Epithelial cell of alveolus of lung (primary cell): ENCODE results near the gene DECR2. TPM values are rescaled to one million over a fixed set of nuclear protein-coding genes. Genes with fewer than 3 reads are reported as not detected.

ENCODE experiments used
- total RNA-seq: library from RNA; depleted of rRNA; stranded (reverse); fragments of >200 nt; gene quantifications from 2 replicates; pipeline ENCODE4 v1.2.1, GENCODE V29; 2015

The DECR2 gene, protein sequence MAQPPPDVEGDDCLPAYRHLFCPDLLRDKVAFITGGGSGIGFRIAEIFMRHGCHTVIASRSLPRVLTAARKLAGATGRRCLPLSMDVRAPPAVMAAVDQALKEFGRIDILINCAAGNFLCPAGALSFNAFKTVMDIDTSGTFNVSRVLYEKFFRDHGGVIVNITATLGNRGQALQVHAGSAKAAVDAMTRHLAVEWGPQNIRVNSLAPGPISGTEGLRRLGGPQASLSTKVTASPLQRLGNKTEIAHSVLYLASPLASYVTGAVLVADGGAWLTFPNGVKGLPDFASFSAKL
- total RNA-seq: 12.3 and 14.3 TPM in 2 replicates

DNA sequence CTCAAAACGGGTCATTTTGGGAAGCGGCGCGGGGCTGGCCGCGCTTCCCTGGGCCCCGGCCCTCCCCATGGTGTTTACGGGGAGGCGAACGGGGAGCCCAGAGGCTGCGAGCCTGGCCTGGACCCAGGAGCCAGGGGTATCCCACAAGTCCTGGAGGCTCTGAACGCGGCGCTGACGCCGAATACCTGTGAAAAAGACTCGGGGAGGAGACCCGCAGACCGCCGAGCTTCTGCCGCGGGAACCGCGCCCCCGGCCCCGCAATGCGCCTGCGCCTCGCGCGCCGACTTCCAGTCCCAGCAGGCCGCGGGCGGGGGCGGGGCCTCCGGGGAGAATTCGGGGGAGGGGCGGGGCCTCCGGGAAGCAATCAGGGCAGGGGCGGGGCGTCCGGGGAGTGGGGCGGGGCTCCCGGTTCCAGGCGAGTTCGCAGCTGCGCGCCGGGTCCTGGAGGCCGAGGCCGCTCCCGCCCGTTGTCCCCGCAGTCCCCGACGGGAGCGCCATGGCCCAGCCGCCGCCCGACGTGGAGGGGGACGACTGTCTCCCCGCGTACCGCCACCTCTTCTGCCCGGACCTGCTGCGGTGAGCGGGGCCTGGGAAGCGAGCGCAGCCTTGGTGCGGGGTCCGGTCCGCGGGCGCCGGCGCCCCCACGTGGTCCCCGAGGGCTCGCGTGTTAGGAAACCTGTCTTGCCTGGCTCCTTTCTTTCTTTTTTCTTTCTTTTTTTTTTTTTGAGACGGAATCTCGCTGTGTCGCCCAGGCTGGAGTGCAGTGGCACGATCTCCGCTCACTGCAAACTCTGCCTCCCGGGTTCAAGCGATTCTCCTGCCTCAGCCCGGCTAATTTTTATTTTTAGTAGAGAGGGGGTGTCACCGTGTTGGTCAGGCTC is at the start of gene DECR2:
Gene DECR2, plus strand, starts transcription at position 418 of the 881 bp plus-strand sequence. Its CDS starts 79 bp downstream, at position 497.

DNA sequence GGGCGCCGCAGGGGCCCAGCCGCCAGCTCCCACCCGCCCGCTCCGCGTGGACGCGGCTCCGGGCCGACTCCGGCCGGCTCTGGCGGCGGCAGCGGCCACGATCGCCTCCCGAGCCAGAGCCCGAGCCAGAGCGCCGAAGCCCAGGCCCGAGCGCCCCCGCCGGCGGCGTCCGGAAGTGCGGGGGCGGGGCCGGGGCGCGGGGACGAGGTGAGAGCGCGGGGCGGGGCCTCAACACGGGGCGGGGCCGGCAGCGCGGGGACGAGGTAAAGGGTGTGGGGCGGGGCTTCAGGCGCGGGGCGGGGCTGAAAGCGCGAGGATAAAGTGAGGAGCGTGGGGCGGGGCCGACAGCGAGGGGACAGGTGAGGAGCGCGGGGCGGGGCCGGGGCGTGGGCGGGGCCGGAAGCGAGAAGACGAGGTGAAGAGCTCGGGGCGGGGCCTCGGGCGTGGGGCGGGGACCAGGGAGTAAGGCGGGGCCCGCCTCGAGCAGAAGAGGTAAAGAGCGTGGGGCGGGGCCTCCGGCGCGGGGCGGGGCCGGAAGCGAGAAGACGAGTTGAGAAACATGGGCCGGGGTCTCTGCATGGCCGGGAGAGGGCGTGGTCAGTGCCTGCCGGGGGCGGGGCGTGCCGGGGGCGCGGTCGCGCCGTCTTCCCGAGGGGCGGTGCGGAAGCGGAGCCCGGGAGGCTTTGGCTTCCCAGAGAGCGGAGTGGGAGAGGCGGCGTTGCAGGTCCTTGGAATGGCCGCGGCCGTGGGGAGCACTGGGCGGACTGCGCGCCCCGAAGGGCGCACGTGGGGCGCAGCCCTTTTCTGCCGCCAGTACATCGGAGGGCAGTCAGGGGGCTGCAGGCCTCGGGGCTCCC is 48.9 kb upstream of the DECR2 start, which contains the start of gene AXIN1:
Gene AXIN1, minus strand, starts transcription at position 177 of the 857 bp plus-strand sequence. CDS start 5,698 bp downstream, outside the sequence.

GRCh38 chr16:370443-370842 is 31.2 kb upstream of the DECR2 start, which contains the start of gene MRPL28:
Gene MRPL28 (minus strand): TSS chr16:370538. CDS start chr16:370218, 320 bp downstream.

DNA sequence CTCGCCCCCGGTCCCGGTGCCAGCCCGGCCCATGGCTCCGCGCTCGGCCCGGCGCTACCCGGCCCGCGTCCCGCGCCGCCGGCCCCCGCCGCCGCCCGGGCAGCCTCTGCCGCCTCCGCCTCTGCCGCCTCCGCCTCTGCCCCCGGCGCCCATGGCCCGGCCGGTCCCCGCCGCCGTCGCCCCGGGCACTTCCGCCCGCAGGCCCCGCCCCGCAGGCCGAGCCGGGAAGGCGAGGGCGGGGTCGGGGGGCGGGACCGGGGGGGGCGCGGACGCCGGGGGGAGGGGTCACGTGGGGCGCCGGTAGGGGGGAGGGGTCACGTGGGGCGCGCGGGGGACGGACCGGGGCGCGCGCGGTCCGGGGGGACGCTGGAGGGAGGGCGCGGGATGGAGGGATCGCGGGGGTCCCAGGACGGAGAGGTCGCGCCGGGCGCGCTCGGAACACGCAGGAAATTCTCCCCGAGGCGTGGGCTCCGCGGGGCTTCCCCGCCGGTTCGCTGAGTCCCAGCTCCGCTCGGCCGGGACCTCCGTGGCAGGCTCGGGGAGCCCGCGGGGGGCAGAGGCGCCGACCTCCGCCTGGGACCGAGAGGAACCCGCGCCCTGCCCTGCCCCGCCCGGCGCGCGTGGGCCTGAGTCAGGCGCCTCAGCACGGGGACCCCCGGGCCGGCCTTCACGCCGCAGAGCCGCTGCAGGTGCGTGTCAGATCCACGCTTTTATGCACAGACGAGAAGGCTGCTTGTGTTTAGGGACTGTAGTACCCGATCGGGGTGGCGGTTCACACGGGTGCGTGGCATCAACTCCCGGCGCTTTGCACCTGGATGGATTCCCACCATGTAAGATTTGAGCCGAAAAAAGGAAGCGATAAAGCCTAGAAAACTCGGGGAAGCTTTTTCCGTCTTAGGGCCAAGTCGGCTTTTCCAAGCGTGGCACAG is 19.6 kb upstream of the DECR2 start, which contains the start of gene PGAP6:
Gene PGAP6, minus strand, starts transcription at position 190 of the 929 bp plus-strand sequence. Its CDS starts 157 bp downstream, at position 33.

DNA sequence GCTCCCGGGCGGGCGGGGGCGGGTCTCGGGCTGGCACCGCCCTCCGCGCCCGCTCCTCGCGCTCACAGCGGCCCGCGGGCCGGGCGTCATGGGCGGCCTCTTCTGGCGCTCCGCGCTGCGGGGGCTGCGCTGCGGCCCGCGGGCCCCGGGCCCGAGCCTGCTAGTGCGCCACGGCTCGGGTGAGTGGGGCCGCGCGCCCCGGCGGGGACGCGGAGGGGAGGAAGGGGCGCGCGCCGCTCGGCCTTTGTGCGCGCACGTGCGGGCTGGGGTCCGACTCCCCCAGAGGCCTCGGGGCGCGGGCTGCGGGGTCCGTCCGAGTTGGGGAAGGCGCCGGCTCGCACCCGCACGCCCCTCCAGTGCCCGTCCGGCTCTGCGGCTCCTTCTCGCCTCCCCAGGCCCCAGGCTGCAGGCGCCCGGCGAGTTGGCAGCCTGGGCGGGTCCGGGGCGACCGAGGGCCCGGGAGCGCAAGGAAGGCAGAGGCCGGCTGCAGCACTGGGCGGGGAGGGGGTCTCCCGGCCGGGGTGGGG is 4.5 kb upstream of the DECR2 start, which contains the start of gene NME4:
Gene NME4, plus strand, starts transcription at position 65 of the 527 bp plus-strand sequence. Its CDS starts 24 bp downstream, at position 89.

GRCh38 chr16:425082-425718 is 23.5 kb downstream of the DECR2 start, which contains the start of gene RAB11FIP3:
Gene RAB11FIP3 (plus strand): TSS chr16:425649. CDS start chr16:426007, 358 bp downstream.

Other genes with a start within 250 kb of the DECR2 start
- not detected in 2 replicates for gene HBZ, start 249.2 kb upstream of the DECR2 start, total RNA-seq
- not detected in 2 replicates for gene HBM, start 235.9 kb upstream of the DECR2 start, total RNA-seq
- 0.91 TPM in 1 of 2 replicates, not detected in the other for gene HBA2, start 229.0 kb upstream of the DECR2 start, total RNA-seq
- not detected in 2 replicates for gene HBA1, start 225.2 kb upstream of the DECR2 start, total RNA-seq
- gene HBQ1, start 221.4 kb upstream of the DECR2 start, total RNA-seq: 2.8 TPM in 1 of 2 replicates, not detected in the other
- 24.6 and 84.8 TPM in 2 replicates for gene LUC7L, start 172.4 kb upstream of the DECR2 start, total RNA-seq
- 120 and 127 TPM in 2 replicates for gene FAM234A, start 167.1 kb upstream of the DECR2 start, total RNA-seq
- gene RGS11, start 125.9 kb upstream of the DECR2 start, total RNA-seq: 0.13 and 0.88 TPM in 2 replicates
- 0.39 and 0.72 TPM in 2 replicates for gene ARHGDIG, start 121.3 kb upstream of the DECR2 start, total RNA-seq
- gene PDIA2, start 118.7 kb upstream of the DECR2 start, total RNA-seq: 0.72 TPM in 1 of 2 replicates, not detected in the other
- 17.7 and 20.2 TPM in 2 replicates for gene AXIN1, start 49.2 kb upstream of the DECR2 start, total RNA-seq
- gene MRPL28, start 31.3 kb upstream of the DECR2 start, total RNA-seq: 179 and 184 TPM in 2 replicates
- gene PGAP6, start 19.9 kb upstream of the DECR2 start, total RNA-seq: 53.6 and 64.8 TPM in 2 replicates
- gene NME4, start 4.7 kb upstream of the DECR2 start, total RNA-seq: 174 and 184 TPM in 2 replicates
- gene RAB11FIP3, start 23.8 kb downstream of the DECR2 start, total RNA-seq: 14.5 and 18.5 TPM in 2 replicates
- gene CAPN15, start 125.8 kb downstream of the DECR2 start, total RNA-seq: 37.4 and 47.7 TPM in 2 replicates
- gene PRR35, start 158.5 kb downstream of the DECR2 start, total RNA-seq: not detected in 2 replicates
- gene NHLRC4, start 165.1 kb downstream of the DECR2 start, total RNA-seq: 2.2 and 13.1 TPM in 2 replicates
- 38.7 and 40.2 TPM in 2 replicates for gene PIGQ, start 168.1 kb downstream of the DECR2 start, total RNA-seq
- 14.5 and 15.1 TPM in 2 replicates for gene RAB40C, start 188.2 kb downstream of the DECR2 start, total RNA-seq
- 0.13 and 2.6 TPM in 2 replicates for gene WFIKKN1, start 229.1 kb downstream of the DECR2 start, total RNA-seq
- 169 and 173 TPM in 2 replicates for gene METTL26, start 234.4 kb downstream of the DECR2 start, total RNA-seq
- 10.8 and 20.2 TPM in 2 replicates for gene MCRIP2, start 239.9 kb downstream of the DECR2 start, total RNA-seq
- gene WDR90, start 247.5 kb downstream of the DECR2 start, total RNA-seq: 7.1 and 19.2 TPM in 2 replicates